Mesenchymal stem cell (in vitro differentiated cells and primary cell): Measurements from ENCODE around the gene FOXB2.

ENCODE experiments used
- DNase-seq: peaks from one replicate; pipeline ENCODE4 v3.0.0-alpha.2; 2013
- H2AFZ ChIP-seq: one replicate; pipeline ENCODE4 v1.6.1; 2013; ENCODE audit warnings: low read depth, mild to moderate bottlenecking, control low read depth, inconsistent platforms, low read length, moderate library complexity
- H2AK5ac ChIP-seq: 2 replicates; pipeline ENCODE4 v1.6.1; 2013; ENCODE audit warnings: low read length, moderate library complexity, mild to moderate bottlenecking, inconsistent platforms; ENCODE audit not compliant: severe bottlenecking
- H2BK120ac ChIP-seq: one replicate; pipeline ENCODE4 v1.6.1; 2013; ENCODE audit warnings: low read depth, mild to moderate bottlenecking, inconsistent platforms, low read length, moderate library complexity
- H2BK12ac ChIP-seq, 2 experiments: one replicate each; pipeline ENCODE4 v1.6.1; 2013; ENCODE audit warnings: inconsistent platforms in 2 of 2, low read length in 2 of 2, mild to moderate bottlenecking in 2 of 2, moderate library complexity in 2 of 2, control low read depth in 1 of 2
- H2BK15ac ChIP-seq: one replicate; pipeline ENCODE4 v1.6.1; 2013; ENCODE audit warnings: mild to moderate bottlenecking, low read depth, inconsistent platforms; ENCODE audit not compliant: poor library complexity, severe bottlenecking
- H2BK5ac ChIP-seq: 2 replicates; pipeline ENCODE4 v1.6.1; 2013; ENCODE audit warnings: low read depth, mild to moderate bottlenecking, low read length, control low read depth, inconsistent platforms; ENCODE audit not compliant: poor library complexity, severe bottlenecking
- H3K14ac ChIP-seq, 2 experiments: one replicate each; pipeline ENCODE4 v1.6.1; 2013; ENCODE audit warnings: inconsistent platforms in 2 of 2, low read length in 2 of 2, control low read depth in 1 of 2, mild to moderate bottlenecking in 1 of 2, moderate library complexity in 1 of 2
- H3K18ac ChIP-seq, 2 experiments: one replicate each; pipeline ENCODE4 v1.6.1; 2013; ENCODE audit warnings: inconsistent platforms in 2 of 2, low read length in 2 of 2, control low read depth in 1 of 2, low read depth in 1 of 2, mild to moderate bottlenecking in 1 of 2
- H3K23ac ChIP-seq, 2 experiments: one replicate each; pipeline ENCODE4 v1.6.1; 2013; ENCODE audit warnings: inconsistent platforms in 2 of 2, low read length in 2 of 2, mild to moderate bottlenecking in 2 of 2, moderate library complexity in 2 of 2, control low read depth in 1 of 2
- H3K27ac ChIP-seq: 2 replicates; pipeline ENCODE4 v1.5.1; 2013; ENCODE audit warnings: mild to moderate bottlenecking, moderate library complexity, low read length, control low read depth, inconsistent platforms; ENCODE audit not compliant: poor library complexity, severe bottlenecking
- H3K27me3 ChIP-seq, 2 experiments: 2 replicates each; pipeline versions ENCODE4 v1.6.1 to v1.7.0; 2013; ENCODE audit warnings: low read length in 2 of 2, mild to moderate bottlenecking in 2 of 2, moderate library complexity in 2 of 2, control low read depth in 1 of 2, inconsistent platforms in 1 of 2; ENCODE audit not compliant: control insufficient read depth in 1 of 2, insufficient read depth in 1 of 2
- H3K36me3 ChIP-seq, 2 experiments: 2 replicates each; pipeline versions ENCODE4 v1.6.1 to v1.7.0; 2013; ENCODE audit warnings: low read length in 2 of 2, control low read depth in 1 of 2, inconsistent platforms in 1 of 2, low read depth in 1 of 2, mild to moderate bottlenecking in 1 of 2; ENCODE audit not compliant: insufficient read depth in 2 of 2, control insufficient read depth in 1 of 2
- H3K4ac ChIP-seq, 2 experiments: one replicate each; pipeline ENCODE4 v1.6.1; 2013; ENCODE audit warnings: inconsistent platforms in 2 of 2, low read length in 2 of 2, mild to moderate bottlenecking in 2 of 2, moderate library complexity in 2 of 2, control low read depth in 1 of 2, low read depth in 1 of 2
- H3K4me1 ChIP-seq: 2 replicates; pipeline ENCODE4 v1.6.1; 2013; ENCODE audit warnings: low read depth, low read length, control low read depth; ENCODE audit not compliant: control insufficient read depth, insufficient read depth
- H3K4me2 ChIP-seq: 2 replicates; pipeline ENCODE4 v1.6.1; 2013; ENCODE audit warnings: low read length, mild to moderate bottlenecking, inconsistent platforms; ENCODE audit not compliant: poor library complexity, severe bottlenecking
- H3K4me3 ChIP-seq, 2 experiments: 2 replicates each; pipeline versions ENCODE4 v1.5.1 to v1.7.0; 2013; ENCODE audit warnings: low read length in 2 of 2, mild to moderate bottlenecking in 2 of 2, control low read depth in 1 of 2, low read depth in 1 of 2; ENCODE audit not compliant: insufficient read depth in 1 of 2
- H3K79me1 ChIP-seq: replicated peaks from 2 replicates; pipeline ENCODE4 v1.6.1; 2013; ENCODE audit warnings: mild to moderate bottlenecking, control low read depth, low read length, inconsistent platforms; ENCODE audit not compliant: poor library complexity, severe bottlenecking
- H3K9ac ChIP-seq: 2 replicates; pipeline ENCODE4 v1.7.0; 2013; ENCODE audit warnings: mild to moderate bottlenecking, low read length, moderate library complexity
- H3K9me3 ChIP-seq: 2 replicates; pipeline ENCODE4 v1.7.0; 2013; ENCODE audit warnings: mild to moderate bottlenecking, low read length; ENCODE audit not compliant: control insufficient read depth
- H4K8ac ChIP-seq: one replicate; pipeline ENCODE4 v1.6.1; 2013; ENCODE audit warnings: inconsistent platforms, mild to moderate bottlenecking, low read length, moderate library complexity
- H4K91ac ChIP-seq: one replicate; pipeline ENCODE4 v1.6.1; 2013; ENCODE audit warnings: mild to moderate bottlenecking, low read length, inconsistent platforms
- WGBS: methylation state at CpG from one replicate; pipeline ENCODE4 v1.1.7; 2013; ENCODE audit warnings: mixed read lengths; 5-methylcytosine and 5-hydroxymethylcytosine counted together

Gene FOXB2

GRCh38 chr9:76984486-76984885 lies 35.0 kb upstream of the FOXB2 start:
- Histone ChIP-seq H2AFZ (no peak overlapping the region), H3K27ac (no peak overlapping the region), H3K23ac (no peak overlapping the region), H3K4me3 (no peak overlapping the region), H3K14ac (no peak overlapping the region), H3K4me2 (no peak overlapping the region), H3K4me1 (peaks cover 2% of the 10 kb centered on the region), H2AK5ac (no peak overlapping the region), H2BK15ac (no peak overlapping the region), H3K18ac (no peak overlapping the region), H3K36me3 (no peaks in the 10 kb centered on the region), H3K9ac (no peak overlapping the region), H3K27me3 (peaks cover 0 to 5% of the 10 kb centered on the region in 2 experiments), H2BK5ac (no peak overlapping the region), H3K79me1 (no peaks in the 10 kb centered on the region), H3K9me3 (no peaks in the 10 kb centered on the region), H4K91ac (no peak overlapping the region), H4K8ac (no peak overlapping the region), H2BK120ac (no peak overlapping the region), H2BK12ac (no peak overlapping the region), H3K4ac (no peak overlapping the region)
- WGBS = 90% methylated on average over 2 of the region's 4 CpGs
- DNase-seq = no peak

- no peaks in the 10 kb centered on the region for H3K9me3 ChIP-seq
- H3K27me3 ChIP-seq = peaks cover 0 to 13% of the 10 kb centered on the region in 2 experiments
- 84% methylated on average over 5 of the region's 5 CpGs for WGBS
- no peak overlapping the region for H2AK5ac ChIP-seq
- no peak overlapping the region for H3K14ac ChIP-seq
- H2BK120ac ChIP-seq = no peak overlapping the region
- no peak overlapping the region for H3K23ac ChIP-seq
- no peak overlapping the region for H2BK15ac ChIP-seq
- no peak overlapping the region for H2BK5ac ChIP-seq
- peaks cover 2% of the 10 kb centered on the region for H3K4me1 ChIP-seq
- H3K9ac ChIP-seq = peak overlapping the region; percentile 4
- no peak overlapping the region for H3K4ac ChIP-seq
- DNase-seq = no peak
- no peak overlapping the region for H2BK12ac ChIP-seq
- no peak overlapping the region for H2AFZ ChIP-seq
- H4K8ac ChIP-seq = no peak overlapping the region
- H3K18ac ChIP-seq = no peak overlapping the region
- H3K4me3 ChIP-seq = no peak overlapping the region
- no peak overlapping the region for H4K91ac ChIP-seq
- H3K27ac ChIP-seq = no peak overlapping the region
- no peak overlapping the region for H3K4me2 ChIP-seq
- no peaks in the 10 kb centered on the region for H3K79me1 ChIP-seq
- no peaks in the 10 kb centered on the region for H3K36me3 ChIP-seq
Observed at GRCh38 chr9:76985581-76985980, 33.9 kb upstream of the FOXB2 start.

GRCh38 chr9:76987594-76988200 lies 31.8 kb upstream of the FOXB2 start:
- Histone ChIP-seq H3K9me3 (no peaks in the 10 kb centered on the region), H3K27ac (no peak overlapping the region), H4K91ac (no peak overlapping the region), H3K18ac (no peak overlapping the region), H3K27me3 (peaks cover 0 to 13% of the 10 kb centered on the region in 2 experiments), H3K4me3 (no peak overlapping the region), H3K36me3 (no peaks in the 10 kb centered on the region), H3K4me2 (no peak overlapping the region), H3K79me1 (no peaks in the 10 kb centered on the region), H2BK15ac (no peak overlapping the region), H2AK5ac (no peak overlapping the region), H2BK5ac (no peak overlapping the region), H2BK120ac (no peak overlapping the region), H2BK12ac (no peak overlapping the region), H3K14ac (no peak overlapping the region), H4K8ac (no peak overlapping the region), H3K9ac (no peak overlapping the region), H3K4me1 (peaks cover 2% of the 10 kb centered on the region), H3K23ac (no peak overlapping the region), H3K4ac (no peak overlapping the region), H2AFZ (no peak overlapping the region)
- DNase-seq = peak; percentile 30
- WGBS = 79% methylated on average over 3 of the region's 3 CpGs

GRCh38 chr9:76988941-76989340 lies 30.5 kb upstream of the FOXB2 start:
- no peak overlapping the region for H2BK12ac ChIP-seq
- DNase-seq = no peak
- WGBS = no CpG with 5 or more reads among the region's 2 CpGs

More at GRCh38 chr9:76988941-76989340, 30.5 kb upstream of the FOXB2 start:
- Histone ChIP-seq H2AK5ac (no peak overlapping the region), H3K27me3 (peaks cover 0 to 13% of the 10 kb centered on the region in 2 experiments), H2BK120ac (no peak overlapping the region), H3K4ac (no peak overlapping the region), H2BK15ac (no peak overlapping the region), H3K9me3 (no peaks in the 10 kb centered on the region), H2AFZ (no peak overlapping the region), H3K4me1 (peaks cover 2% of the 10 kb centered on the region), H3K9ac (no peak overlapping the region), H3K14ac (no peak overlapping the region), H2BK5ac (no peak overlapping the region), H3K4me2 (no peak overlapping the region), H3K4me3 (no peak overlapping the region), H3K27ac (no peak overlapping the region), H4K8ac (no peak overlapping the region), H3K23ac (no peak overlapping the region), H4K91ac (no peak overlapping the region), H3K79me1 (no peaks in the 10 kb centered on the region), H3K18ac (no peak overlapping the region), H3K36me3 (no peaks in the 10 kb centered on the region)
